B cell (primary cell): Measurements from ENCODE around the gene CRY2. TPM values are rescaled to one million over a fixed set of nuclear protein-coding genes. Genes with fewer than 3 reads are reported as not detected.

ENCODE experiments used
- ATAC-seq: fragments of 200-7000 bp; cut with Tn5 transposase; one replicate; pipeline ENCODE4 v1.10.0; 2021; ENCODE audit warnings: low read depth, mild to moderate bottlenecking, moderate number of reproducible peaks, moderate library complexity
- CTCF ChIA-PET: fragments of 350-600 bp; sonication (Branson Sonifier 250); formaldehyde crosslinking; loops from one replicate; lab custom pipeline; 2021; ENCODE audit warnings: antibody characterized with exemption, inconsistent platforms; lab: Charles Lee
- POLR2A ChIA-PET: fragments of 350-600 bp; sonication (Branson Sonifier 250); formaldehyde crosslinking; loops from one replicate; lab custom pipeline; 2021; ENCODE audit warnings: antibody characterized with exemption; lab: Charles Lee
- DNase-seq: peaks from one replicate; pipeline ENCODE4 v3.0.0; 2013
- H2AFZ ChIP-seq: 2 replicates; pipeline ENCODE4 v1.6.1; 2012; ENCODE audit warnings: mild to moderate bottlenecking, low read depth, low read length; ENCODE audit not compliant: insufficient read depth, poor library complexity, severe bottlenecking
- H3K27ac ChIP-seq, 2 donors: 1 replicate in 1 of 2; 2 replicates in 1 of 2; pipeline ENCODE4 v1.5.1; 2012 to 2013; ENCODE audit warnings: low read length in 2 of 2, mild to moderate bottlenecking in 2 of 2, moderate library complexity in 1 of 2
- H3K27me3 ChIP-seq, 4 experiments: fragments of 200-600 bp in 1 of 4; sonication (generic) in 1 of 4; replicated peaks in 1 of 4; 1 replicate in 2 of 4; 2 replicates in 2 of 4; pipeline versions ENCODE4 v1.6.1 to v1.7.0; 2013 to 2016; ENCODE audit warnings: low read length in 3 of 4, mild to moderate bottlenecking in 2 of 4, mixed read lengths in 1 of 4, moderate library complexity in 1 of 4; ENCODE audit not compliant: insufficient read depth in 4 of 4, control insufficient read depth in 3 of 4; ENCODE audit errors: control extremely low read depth in 1 of 4
- H3K36me3 ChIP-seq, 2 experiments: replicated peaks in 1 of 2; 1 replicate in 1 of 2; 2 replicates in 1 of 2; pipeline versions ENCODE4 v1.6.1 to v1.7.1; 2013; ENCODE audit warnings: low read length in 1 of 2; ENCODE audit not compliant: insufficient read depth in 2 of 2, control insufficient read depth in 1 of 2; ENCODE audit errors: control extremely low read depth in 1 of 2, extremely low read depth in 1 of 2
- H3K4me1 ChIP-seq, 2 donors: fragments of 200-600 bp in 1 of 2; sonication (generic) in 1 of 2; 1 replicate in 1 of 2; 2 replicates in 1 of 2; pipeline versions ENCODE4 v1.5.1 to v1.6.1; 2013 to 2017; ENCODE audit warnings: low read length in 2 of 2; ENCODE audit not compliant: control insufficient read depth in 2 of 2, insufficient read depth in 2 of 2
- H3K4me2 ChIP-seq: replicated peaks from 2 replicates; pipeline ENCODE3; 2012; ENCODE audit warnings: mild to moderate bottlenecking, low read depth, low read length; ENCODE audit not compliant: poor library complexity, severe bottlenecking
- H3K4me3 ChIP-seq, 5 experiments: fragments of 200-600 bp in 1 of 5; sonication (generic) in 1 of 5; 1 replicate in 3 of 5; 2 replicates in 2 of 5; pipeline versions ENCODE4 v1.5.1 to v1.7.0; 2011 to 2016; ENCODE audit warnings: low read length in 4 of 5, mild to moderate bottlenecking in 4 of 5, low read depth in 2 of 5, control low read depth in 1 of 5, moderate library complexity in 1 of 5; ENCODE audit not compliant: insufficient read depth in 1 of 5; ENCODE audit errors: control extremely low read depth in 1 of 5, extremely low read depth in 1 of 5
- H3K79me2 ChIP-seq: fragments of 200-600 bp; sonication (generic); one replicate; pipeline ENCODE4 v1.6.0; 2016; ENCODE audit warnings: low read length; ENCODE audit not compliant: control insufficient read depth, insufficient read depth
- H3K9ac ChIP-seq: fragments of 200-600 bp; sonication (generic); 2 replicates; pipeline ENCODE4 v1.6.1; 2017; ENCODE audit warnings: mild to moderate bottlenecking, low read length, moderate library complexity
- H3K9me3 ChIP-seq, 3 donors: one replicate each; pipeline versions ENCODE4 v1.6.1 to v1.7.1; 2013; ENCODE audit warnings: low read length in 2 of 3; ENCODE audit not compliant: control insufficient read depth in 2 of 3, insufficient read depth in 1 of 3; ENCODE audit errors: control extremely low read depth in 1 of 3
- H4K20me1 ChIP-seq: 2 replicates; pipeline ENCODE4 v1.6.0; 2012; ENCODE audit warnings: mild to moderate bottlenecking, low read length; ENCODE audit not compliant: insufficient read depth, control insufficient read depth, poor library complexity, severe bottlenecking
- H3K27ac Mint-ChIP-seq: one replicate; pipeline ENCODE4 v1.8.0; 2021; ENCODE audit warnings: mixed read lengths
- H3K27me3 Mint-ChIP-seq: one replicate; pipeline ENCODE4 v1.8.0; 2021; ENCODE audit warnings: mixed read lengths
- H3K4me1 Mint-ChIP-seq: one replicate; pipeline ENCODE4 v1.8.0; 2021; ENCODE audit warnings: mixed read lengths
- H3K4me3 Mint-ChIP-seq: one replicate; pipeline ENCODE4 v1.8.0; 2021; ENCODE audit warnings: mixed read lengths
- H3K9me3 Mint-ChIP-seq: one replicate; pipeline ENCODE4 v1.8.0; 2022; ENCODE audit warnings: mixed read lengths; ENCODE audit not compliant: insufficient read depth
- CTCF ChIP-seq: fragments of 200-600 bp; IDR thresholded peaks from one replicate; pipeline ENCODE4 v1.8.0; 2022; ENCODE audit warnings: antibody characterized with exemption, mild to moderate bottlenecking
- EZH2 ChIP-seq: IDR thresholded peaks from 2 replicates; pipeline ENCODE4 v1.6.1; 2012; ENCODE audit warnings: borderline replicate concordance, low read depth, mild to moderate bottlenecking, moderate library complexity, low read length; ENCODE audit not compliant: insufficient read depth, poor library complexity, severe bottlenecking
- WGBS: methylation state at CpG from one replicate; pipeline ENCODE4 v1.1.5; 2013; ENCODE audit warnings: missing lambda C conversion rate; ENCODE audit not compliant: insufficient coverage; 5-methylcytosine and 5-hydroxymethylcytosine counted together
- intact Hi-C: fragments of 100-400 bp; cut with micrococcal nuclease; formaldehyde crosslinking; loops from one replicate; pipeline ENCODE4 v1.10.0; 2022
- polyA plus RNA-seq: library from polyadenylated mRNA; depleted of rRNA; stranded (reverse); fragments of >200 nt; gene quantifications from 2 replicates; pipeline ENCODE4 v1.2.3, GENCODE V29; 2012
- total RNA-seq, 2 donors: library from RNA; stranded (reverse); fragments of 120-200 nt in 1 of 2; gene quantifications; 1 replicate in 1 of 2; 2 replicates in 1 of 2; pipeline versions ENCODE4 v1.2.3 to v1.2.4, GENCODE V29; 2013 to 2022

Gene CRY2
- total and polyA plus RNA-seq, 2 donors (not counting 1 experiment from before 2014, with no cell fraction given) = 20.4 to 65.1 TPM

- Histone ChIP-seq H3K36me3 (peaks cover 0 to 55% of the 10 kb centered on the region in 2 experiments), H3K4me2 (no peak overlapping the region), H4K20me1 (peaks cover 95% of the 10 kb centered on the region), H3K9ac (no peak overlapping the region), H3K4me1 (peaks cover 15 to 16% of the 10 kb centered on the region in 2 donors), H2AFZ (no peak overlapping the region), H3K4me3 (no peak overlapping the region), H3K27ac (no peak overlapping the region), H3K27me3 (no peaks in the 10 kb centered on the region), H3K9me3 (no peaks in the 10 kb centered on the region), H3K79me2 (peaks cover 77% of the 10 kb centered on the region)
- Mint-ChIP-seq H3K27ac (no peak overlapping the region), H3K4me3 (no peak overlapping the region), H3K4me1 (peaks cover 29% of the 10 kb centered on the region), H3K27me3 (no peaks in the 10 kb centered on the region), H3K9me3 (no peaks in the 10 kb centered on the region)
- ChIA-PET CTCF (interaction anchor here (1.6 kb wide), 1 partner anchor 84 kb away, joined by 4 read pairs; no protein-coding TSS in a partner anchor), POLR2A (no interaction called here)
- ATAC-seq (no peak), DNase-seq (no peak)
- WGBS = 75% methylated on average over 4 of the region's 5 CpGs
- no peak for TF ChIP-seq CTCF
- TF ChIP-seq EZH2 = no peak
- intact Hi-C loops = no loop called here
These were observed 8.0 kb downstream of the CRY2 start for GRCh38 chr11:45855308-45855707.

GRCh38 chr11:45856044-45856468, 8.8 kb downstream of the CRY2 start:
- WGBS = 96% methylated on average over 5 of the region's 6 CpGs
- H3K27ac Mint-ChIP-seq = no peak overlapping the region

More at GRCh38 chr11:45856044-45856468, 8.8 kb downstream of the CRY2 start:
- CTCF ChIA-PET = interaction anchor here (1.0 to 1.6 kb wide), 2 partner anchors 84 to 147 kb away, joined by 3 to 4 read pairs; no protein-coding TSS in a partner anchor
- Histone ChIP-seq H3K4me1 (peaks cover 15 to 16% of the 10 kb centered on the region in 2 donors), H3K27me3 (no peaks in the 10 kb centered on the region), H3K4me3 (no peak overlapping the region), H4K20me1 (peaks cover 94% of the 10 kb centered on the region), H3K79me2 (peaks cover 70% of the 10 kb centered on the region), H3K9ac (no peak overlapping the region), H3K4me2 (no peak overlapping the region), H2AFZ (no peak overlapping the region), H3K9me3 (no peaks in the 10 kb centered on the region), H3K36me3 (peaks cover 0 to 63% of the 10 kb centered on the region in 2 experiments), H3K27ac (no peak overlapping the region)
- H3K4me3 Mint-ChIP-seq = no peak overlapping the region
- intact Hi-C loops = no loop called here
- DNase-seq (no peak), ATAC-seq (no peak)
- H3K4me1 Mint-ChIP-seq = peaks cover 22% of the 10 kb centered on the region
- TF ChIP-seq EZH2 (no peak), CTCF (no peak)
- no peaks in the 10 kb centered on the region for H3K9me3 Mint-ChIP-seq
- no peaks in the 10 kb centered on the region for H3K27me3 Mint-ChIP-seq
- POLR2A ChIA-PET = no interaction called here
